Midbrain (tissue), 1 donor: ENCODE measurements around the gene ZNF628.
"Not testable (repeated sequence)": the region's sequence is repeated elsewhere in the genome, so short reads cannot be mapped to it uniquely, and the experiment has no call there.

ENCODE experiments used
- DNase-seq: peaks from one replicate; lab custom pipeline; 2025; lab: John Stamatoyannopoulos, UW

The ZNF628 gene

GRCh38 chr19:55484593-55485438 is 8.4 kb downstream of the ZNF628 start, which contains the start of gene NAT14:
Gene NAT14 (plus strand): TSS chr19:55485188. CDS start chr19:55485709, 521 bp downstream.
- peak; percentile 46 for DNase-seq

- DNase-seq: no peak
Measured at GRCh38 chr19:55485439-55486011, 9.1 kb downstream of the ZNF628 start.

GRCh38 chr19:55486043-55486970 is 9.9 kb downstream of the ZNF628 start:
- no peak for DNase-seq

- DNase-seq: no peak
Measured at GRCh38 chr19:55486971-55487923, 10.8 kb downstream of the ZNF628 start.

- no peak for DNase-seq
Measured at GRCh38 chr19:55487924-55488687, 11.7 kb downstream of the ZNF628 start, which contains the start of gene SSC5D. Gene SSC5D (plus strand): TSS chr19:55488436. CDS start chr19:55488590, 154 bp downstream.

- no peak for DNase-seq
Measured at GRCh38 chr19:55488986-55489710, 12.7 kb downstream of the ZNF628 start.

GRCh38 chr19:55489711-55490477 is 13.5 kb downstream of the ZNF628 start:
- DNase-seq: no peak

GRCh38 chr19:55490478-55491432 is 14.3 kb downstream of the ZNF628 start:
- no peak for DNase-seq

- DNase-seq: no peak
Measured at GRCh38 chr19:55491546-55492360, 15.3 kb downstream of the ZNF628 start.

GRCh38 chr19:55492362-55492944 is 16.0 kb downstream of the ZNF628 start:
- no peak for DNase-seq

GRCh38 chr19:55493052-55493644 is 16.7 kb downstream of the ZNF628 start:
- DNase-seq: no peak

GRCh38 chr19:55493645-55494171 is 17.3 kb downstream of the ZNF628 start:
- no peak for DNase-seq

- no peak for DNase-seq
Measured at GRCh38 chr19:55494172-55494761, 17.9 kb downstream of the ZNF628 start.

- DNase-seq: no peak
Measured at GRCh38 chr19:55495646-55496349, 19.4 kb downstream of the ZNF628 start.

- not testable (repeated sequence) for DNase-seq
Measured at GRCh38 chr19:55496820-55497219, 20.4 kb downstream of the ZNF628 start.
